Measurements from ENCODE around the gene IRF7.

Gene IRF7

GRCh38 chr11:640021-640706 is 24.4 kb upstream of the IRF7 start:
- no peak for DNase-seq (ENCODE audit: low read depth)

- DNase-seq (ENCODE audit: low read depth): no peak
These were observed 23.7 kb upstream of the IRF7 start for GRCh38 chr11:639332-639955.

- DNase-seq (ENCODE audit: low read depth): no peak
These were observed 23.0 kb upstream of the IRF7 start for GRCh38 chr11:638631-639331.

- no peak for DNase-seq (ENCODE audit: low read depth)
These were observed 22.1 kb upstream of the IRF7 start for GRCh38 chr11:637593-638521.

GRCh38 chr11:637333-637592 is 21.5 kb upstream of the IRF7 start:
- no peak for DNase-seq (ENCODE audit: low read depth)

- no peak for DNase-seq (ENCODE audit: low read depth)
These were observed 21.0 kb upstream of the IRF7 start, which contains the start of gene DRD4 for GRCh38 chr11:636511-637332. Gene DRD4 (plus strand): TSS chr11:637269. CDS start chr11:637305, 36 bp downstream.

- DNase-seq (ENCODE audit: low read depth): no peak
These were observed 20.3 kb upstream of the IRF7 start for GRCh38 chr11:635945-636510.

- DNase-seq (ENCODE audit: low read depth): no peak
These were observed 15.1 kb upstream of the IRF7 start for GRCh38 chr11:630871-631270.

GRCh38 chr11:629237-629583 is 13.5 kb upstream of the IRF7 start:
- no peak for DNase-seq (ENCODE audit: low read depth)

GRCh38 chr11:628056-628455 is 12.3 kb upstream of the IRF7 start:
- DNase-seq (ENCODE audit: low read depth): no peak

GRCh38 chr11:627308-627576 is 11.5 kb upstream of the IRF7 start:
- no peak for DNase-seq (ENCODE audit: low read depth)

- DNase-seq (ENCODE audit: low read depth): no peak
These were observed 10.9 kb upstream of the IRF7 start, which contains the start of gene SCT for GRCh38 chr11:626475-627307. Gene SCT (minus strand): TSS chr11:627181. CDS start chr11:627143, 38 bp downstream.

- no peak for DNase-seq (ENCODE audit: low read depth)
These were observed 10.0 kb upstream of the IRF7 start for GRCh38 chr11:625636-626268.

GRCh38 chr11:624705-625635 is 9.2 kb upstream of the IRF7 start, which contains the start of gene CDHR5:
Gene CDHR5 (minus strand): TSS chr11:624955. CDS start chr11:624902, 53 bp downstream.
- no peak for DNase-seq (ENCODE audit: low read depth)

GRCh38 chr11:623999-624704 is 8.4 kb upstream of the IRF7 start:
- no peak for DNase-seq (ENCODE audit: low read depth)

GRCh38 chr11:623349-623869 is 7.7 kb upstream of the IRF7 start:
- DNase-seq (ENCODE audit: low read depth): no peak

GRCh38 chr11:621838-622237 is 6.1 kb upstream of the IRF7 start:
- no peak for DNase-seq (ENCODE audit: low read depth)
